H1 (cell line): Measurements from ENCODE around the gene SLC22A2. TPM values are rescaled to one million over a fixed set of nuclear protein-coding genes. Genes with fewer than 3 reads are reported as not detected.

Source experiments
- BRCA1 ChIP-seq: IDR thresholded peaks from 2 replicates; pipeline ENCODE4 v1.6.1; 2012; ENCODE audit warnings: low read depth, low read length, improper control_type of control experiment
- CHD7 ChIP-seq: fragments of 300-600 bp; sonication (generic); IDR thresholded peaks from 2 replicates; pipeline ENCODE4 v1.7.1; 2012; ENCODE audit warnings: low read length, moderate library complexity, mild to moderate bottlenecking, inconsistent platforms; ENCODE audit not compliant: insufficient replicate concordance
- CREB1 ChIP-seq: IDR thresholded peaks from 2 replicates; pipeline ENCODE4 v1.6.1; 2012; ENCODE audit warnings: inconsistent platforms
- EP300 ChIP-seq, 2 experiments: IDR thresholded peaks; 1 replicate in 1 of 2; 2 replicates in 1 of 2; pipeline ENCODE4 v1.6.1; 2011 to 2012; ENCODE audit warnings: low read depth in 2 of 2, low read length in 2 of 2, mild to moderate bottlenecking in 2 of 2, borderline replicate concordance in 1 of 2, inconsistent platforms in 1 of 2, moderate library complexity in 1 of 2
- HDAC2 ChIP-seq, 2 experiments: fragments of 300-600 bp in 1 of 2; sonication (generic) in 1 of 2; IDR thresholded peaks; 2 replicates each; pipeline ENCODE4 v1.6.1; 2011 to 2012; ENCODE audit warnings: low read depth in 2 of 2, low read length in 2 of 2, mild to moderate bottlenecking in 2 of 2, moderate library complexity in 2 of 2, borderline replicate concordance in 1 of 2, inconsistent platforms in 1 of 2
- KDM4A ChIP-seq: IDR thresholded peaks from one replicate; pipeline ENCODE4 v1.7.1; 2012; ENCODE audit warnings: low read depth, mild to moderate bottlenecking, moderate library complexity, low read length, inconsistent platforms; ENCODE audit not compliant: severe bottlenecking
- MAX ChIP-seq: IDR thresholded peaks from 2 replicates; pipeline ENCODE4 v1.6.1; 2012; ENCODE audit warnings: inconsistent platforms
- RAD21 ChIP-seq, 2 experiments: IDR thresholded peaks in 1 of 2; conservative IDR thresholded peaks in 1 of 2; 2 replicates each; pipeline ENCODE4 v1.6.1; 2011; ENCODE audit warnings: low read depth in 2 of 2, low read length in 2 of 2, improper control_type of control experiment in 1 of 2, inconsistent platforms in 1 of 2, mild to moderate bottlenecking in 1 of 2, moderate library complexity in 1 of 2
- TCF12 ChIP-seq: IDR thresholded peaks from 2 replicates; pipeline ENCODE4 v1.6.1; 2011; ENCODE audit warnings: low read depth, mild to moderate bottlenecking, low read length
- ZNF274 ChIP-seq: IDR thresholded peaks from 2 replicates; pipeline ENCODE4 v1.7.0; 2012; ENCODE audit warnings: low read length, borderline replicate concordance; ENCODE audit errors: extremely low read depth
- polyA plus RNA-seq, 7 experiments: library from polyadenylated mRNA; depleted of rRNA in 3 of 7; stranded (reverse) in 5 of 7; unstranded in 2 of 7; fragments of >200 nt in 5 of 7; fragments of 200-250 nt in 2 of 7; gene quantifications; 1 replicate in 5 of 7; 2 replicates in 1 of 7; 4 replicates in 1 of 7; pipeline versions ENCODE4 v1.2.1 to v1.2.3, GENCODE V29; 2011 to 2013; ENCODE audit warnings: missing spikeins in 2 of 7, mixed read lengths in 2 of 7
- total RNA-seq: library from RNA; stranded (reverse); fragmentation: NEBNext Ultra II Directional; extraction: Animal tissue kit (Norgen Biotek cat#: 25700); gene quantifications from 2 replicates; pipeline ENCODE4 v1.2.1, GENCODE V29; 2021

The SLC22A2 gene
- total and polyA plus RNA-seq, 2 of the 8 experiments (the other 6 are each of a cell fraction or from before 2014, with no cell fraction given), result 0.23 to 1.4 TPM

- TF ChIP-seq CHD7 (no peak), BRCA1 (no peak), MAX (no peak), RAD21 (IDR thresholded peaks at IDR 0.05 in 1 of 2, conservative IDR thresholded peaks at IDR 0.05 in 1 of 2; ENCODE audit: low read depth in 2 of 2, low read length in 2 of 2) (no peak), EP300 (IDR thresholded peaks at IDR 0.05; ENCODE audit: borderline replicate concordance in 1 of 2, low read depth in 2 of 2, low read length in 2 of 2) (no peak), ZNF274 (no peak), KDM4A (no peak), HDAC2 (IDR thresholded peaks at IDR 0.05; ENCODE audit: borderline replicate concordance in 1 of 2, low read depth in 2 of 2, low read length in 2 of 2) (no peak), CREB1 (no peak), TCF12 (no peak)
Measured at GRCh38 chr6:160260803-160261450, 2.3 kb upstream of the SLC22A2 start (continued).
